Right ventricle myocardium superior (tissue), 1 donor: ENCODE results near the gene DENND11. TPM values are rescaled to one million over a fixed set of nuclear protein-coding genes. Genes with fewer than 3 reads are reported as not detected.

Experiments
- ATAC-seq: fragments of 200-7000 bp; cut with Tn5 transposase; one replicate; pipeline ENCODE4 v1.9.1; 2020; ENCODE audit warnings: mild to moderate bottlenecking; ENCODE audit not compliant: poor library complexity
- DNase-seq: peaks from one replicate; pipeline ENCODE4 v3.0.0-alpha.2; 2020
- intact Hi-C: fragments of 100-400 bp; cut with DNase I; formaldehyde crosslinking; loops from one replicate; pipeline ENCODE4 v1.11.2; 2022
- total RNA-seq: library from RNA; stranded (reverse); fragmentation: NEBNext Ultra II Directional; extraction: Animal tissue kit (Norgen Biotek cat#: 25700); gene quantifications from one replicate; pipeline ENCODE4 v1.2.1, GENCODE V29; 2021
- donor health status: DM: no; HTN: yes; CAD: no; lungs with severe emphysema.

Gene DENND11
- total RNA-seq, 1 donor from 2014 or later = 8.6 TPM

- intact Hi-C loops = no loop called here
- ATAC-seq (no peak), DNase-seq (no peak)
Measured at GRCh38 chr7:141709749-141710148, 7.8 kb upstream of the DENND11 start.

GRCh38 chr7:141709318-141709717 lies 7.4 kb upstream of the DENND11 start:
- no peak for ATAC-seq
- no peak for DNase-seq
- intact Hi-C loops = no loop called here

- ATAC-seq (no peak), DNase-seq (no peak)
- intact Hi-C loops = no loop called here
Measured at GRCh38 chr7:141708351-141708750, 6.4 kb upstream of the DENND11 start, which contains the start of gene WEE2. Gene WEE2 (plus strand): TSS chr7:141708353. CDS start chr7:141708759, 406 bp downstream.

- DNase-seq = no peak
- intact Hi-C loops = no loop called here
- no peak for ATAC-seq
Measured at GRCh38 chr7:141706239-141707064, 4.5 kb upstream of the DENND11 start.

GRCh38 chr7:141704741-141705140 lies 2.8 kb upstream of the DENND11 start:
- ATAC-seq = no peak

GRCh38 chr7:141704112-141704511 lies 2.1 kb upstream of the DENND11 start:
- DNase-seq (no peak), ATAC-seq (no peak)
- intact Hi-C loops = no loop called here

More at GRCh38 chr7:141704741-141705140, 2.8 kb upstream of the DENND11 start:
- no peak for DNase-seq
- intact Hi-C loops = no loop called here

GRCh38 chr7:141702892-141703291 lies 926 bp upstream of the DENND11 start:
- DNase-seq = no peak
- intact Hi-C loops = no loop called here
- ATAC-seq = no peak

GRCh38 chr7:141701489-141702046 lies 398 bp downstream of the DENND11 start:
- intact Hi-C loops = no loop called here
- ATAC-seq (peak; percentile 71), DNase-seq (peak; percentile 55)

GRCh38 chr7:141700848-141701371 lies 1.1 kb downstream of the DENND11 start:
- DNase-seq (no peak), ATAC-seq (peak; percentile 13)
- intact Hi-C loops = no loop called here

- intact Hi-C loops = no loop called here
- ATAC-seq (no peak), DNase-seq (no peak)
Measured at GRCh38 chr7:141700296-141700847, 1.6 kb downstream of the DENND11 start.

GRCh38 chr7:141699860-141700259 lies 2.1 kb downstream of the DENND11 start:
- no peak for ATAC-seq
- intact Hi-C loops = no loop called here
- no peak for DNase-seq

GRCh38 chr7:141698247-141699015 lies 3.5 kb downstream of the DENND11 start:
- DNase-seq (no peak), ATAC-seq (no peak)
- intact Hi-C loops = no loop called here

GRCh38 chr7:141697211-141697871 lies 4.6 kb downstream of the DENND11 start:
- DNase-seq (peak; percentile 44), ATAC-seq (no peak)
- intact Hi-C loops = no loop called here

GRCh38 chr7:141696348-141696747 lies 5.6 kb downstream of the DENND11 start:
- DNase-seq (no peak), ATAC-seq (peak; percentile 35)
- intact Hi-C loops = no loop called here

- DNase-seq (peak; percentile 39), ATAC-seq (peak; percentile 11)
- intact Hi-C loops = no loop called here
Measured at GRCh38 chr7:141695803-141696289, 6.1 kb downstream of the DENND11 start.

- intact Hi-C loops = no loop called here
- ATAC-seq (no peak), DNase-seq (no peak)
Measured at GRCh38 chr7:141693082-141693481, 8.9 kb downstream of the DENND11 start.

- ATAC-seq (no peak), DNase-seq (no peak)
- intact Hi-C loops = no loop called here
Measured at GRCh38 chr7:141691961-141692360, 10.0 kb downstream of the DENND11 start.

- ATAC-seq (no peak), DNase-seq (no peak)
- intact Hi-C loops = no loop called here
Measured at GRCh38 chr7:141691540-141691939, 10.4 kb downstream of the DENND11 start.
